HCT116 (cell line): ENCODE data around the gene CCNL2. TPM values are rescaled to one million over a fixed set of nuclear protein-coding genes. Genes with fewer than 3 reads are reported as not detected.

Experiments
- ATAC-seq: fragments of 200-7000 bp; cut with Tn5 transposase; 2 replicates; pipeline ENCODE4 v1.9.1; 2020; ENCODE audit warnings: mild to moderate bottlenecking, moderate library complexity
- BruUV-seq: library from RNA; stranded (reverse); fragments of 400-500 nt; replicated peaks from 2 replicates; lab custom pipeline; 2021; lab: Mats Ljungman, UMichigan
- CTCF ChIA-PET: fragments of 300-600 bp; sonication (Branson Sonifier 250); formaldehyde crosslinking; loops from one replicate; lab custom pipeline; 2021; ENCODE audit warnings: antibody characterized with exemption; lab: Charles Lee
- POLR2A ChIA-PET: fragments of 300-600, 350-600 bp; sonication (Branson Sonifier 250); formaldehyde crosslinking; loops from one replicate; lab custom pipeline; 2021; ENCODE audit warnings: antibody characterized with exemption; lab: Charles Lee
- RAD21 ChIA-PET, 2 experiments: fragments of 300-600 bp; sonication (Branson Sonifier 250); formaldehyde crosslinking; loops; one replicate each; lab custom pipeline; 2023; ENCODE audit warnings: low total read pairs in 2 of 2; ENCODE audit not compliant: uncharacterized antibody in 2 of 2, unreplicated experiment in 2 of 2, low non-redundant PET in 1 of 2; lab: Charles Lee
- DNase-seq: peaks from one replicate; pipeline ENCODE4 v3.0.0-alpha.2; 2010; ENCODE audit warnings: low read depth, low spot score
- H2AFZ ChIP-seq: fragments of 200-600 bp; shearing (Covaris generic), sonication (generic); 2 replicates; pipeline ENCODE4 v1.6.1; 2017; ENCODE audit warnings: low read depth, mixed run types, mixed read lengths, antibody characterized with exemption, low read length; ENCODE audit not compliant: poor library complexity, severe bottlenecking
- H3K27ac ChIP-seq: 2 replicates; pipeline ENCODE4 v1.5.1; 2012; ENCODE audit warnings: low read depth, low read length
- H3K27me3 ChIP-seq: fragments of 200-600 bp; sonication (generic); 2 replicates; pipeline ENCODE4 v1.6.1; 2016; ENCODE audit warnings: mixed run types, low read length, mixed read lengths; ENCODE audit not compliant: insufficient read depth
- H3K36me3 ChIP-seq, 2 experiments: fragments of 200-500 bp in 1 of 2; fragments of 200-600 bp in 1 of 2; sonication (Bioruptor generic) in 1 of 2; sonication (generic) in 1 of 2; 2 replicates each; pipeline versions ENCODE4 v1.5.1 to v1.6.1; 2014 to 2016; ENCODE audit warnings: low read length in 2 of 2, inconsistent platforms in 1 of 2, mixed read lengths in 1 of 2, mixed run types in 1 of 2; ENCODE audit not compliant: insufficient read depth in 2 of 2, control insufficient read depth in 1 of 2
- H3K4me1 ChIP-seq, 2 experiments: fragments of 200-600 bp in 1 of 2; sonication (generic) in 1 of 2; 2 replicates each; pipeline versions ENCODE4 v1.5.1 to v1.6.1; 2012 to 2017; ENCODE audit warnings: low read length in 2 of 2, inconsistent platforms in 1 of 2, mild to moderate bottlenecking in 1 of 2, mixed read lengths in 1 of 2, mixed run types in 1 of 2, moderate library complexity in 1 of 2; ENCODE audit not compliant: insufficient read depth in 2 of 2, control insufficient read depth in 1 of 2
- H3K4me2 ChIP-seq: fragments of 200-600 bp; sonication (generic); 2 replicates; pipeline ENCODE4 v1.6.1; 2017; ENCODE audit warnings: mixed run types, low read length, mixed read lengths
- H3K4me3 ChIP-seq, 2 experiments: fragments of 200-600 bp in 1 of 2; sonication (generic) in 1 of 2; replicated peaks in 1 of 2; 2 replicates each; pipeline ENCODE4 v1.5.1; 2011 to 2016; ENCODE audit warnings: low read length in 2 of 2, control low read depth in 1 of 2, low read depth in 1 of 2, mild to moderate bottlenecking in 1 of 2, mixed read lengths in 1 of 2, mixed run types in 1 of 2
- H3K79me2 ChIP-seq: fragments of 200-600 bp; sonication (generic); 2 replicates; pipeline ENCODE4 v1.6.1; 2017; ENCODE audit warnings: mild to moderate bottlenecking, mixed run types, low read length, moderate library complexity, mixed read lengths; ENCODE audit not compliant: insufficient read depth
- H3K9ac ChIP-seq: fragments of 200-600 bp; sonication (generic); 2 replicates; pipeline ENCODE4 v1.6.1; 2016; ENCODE audit warnings: low read length, mixed read lengths
- H3K9me2 ChIP-seq: fragments of 200-600 bp; sonication (generic), shearing (Covaris generic); 2 replicates; pipeline ENCODE4 v1.6.1; 2017; ENCODE audit warnings: mixed run types, mild to moderate bottlenecking, moderate library complexity; ENCODE audit not compliant: insufficient read depth
- H3K9me3 ChIP-seq, 2 experiments: fragments of 200-500 bp in 1 of 2; fragments of 200-600 bp in 1 of 2; sonication (Bioruptor generic) in 1 of 2; sonication (generic) in 1 of 2; 2 replicates each; pipeline ENCODE4 v1.6.1; 2014 to 2017; ENCODE audit warnings: low read length in 2 of 2, mixed read lengths in 2 of 2, inconsistent platforms in 1 of 2, low read depth in 1 of 2, mild to moderate bottlenecking in 1 of 2, mixed run types in 1 of 2, moderate library complexity in 1 of 2; ENCODE audit not compliant: control insufficient read depth in 1 of 2, insufficient read depth in 1 of 2
- H4K20me1 ChIP-seq: fragments of 200-600 bp; sonication (generic), shearing (Covaris generic); 2 replicates; pipeline ENCODE4 v1.6.1; 2017; ENCODE audit warnings: mixed run types, mild to moderate bottlenecking, moderate library complexity; ENCODE audit not compliant: insufficient read depth
- CBX3 ChIP-seq: IDR thresholded peaks from 2 replicates; pipeline ENCODE4 v1.6.1; 2012; ENCODE audit warnings: low read depth
- CEBPB ChIP-seq: IDR thresholded peaks from 2 replicates; pipeline ENCODE4 v1.6.1; 2012; ENCODE audit warnings: low read depth
- CTCF ChIP-seq, 3 experiments: fragments of 200-600 bp in 1 of 3; sonication (generic) in 1 of 3; IDR thresholded peaks in 2 of 3; conservative IDR thresholded peaks in 1 of 3; 2 replicates each; pipeline ENCODE4 v1.5.1; 2012 to 2017; ENCODE audit warnings: low read depth in 2 of 3, low read length in 2 of 3, antibody characterized with exemption in 1 of 3, borderline replicate concordance in 1 of 3, control low read depth in 1 of 3, mild to moderate bottlenecking in 1 of 3, mixed read lengths in 1 of 3, mixed run types in 1 of 3, moderate library complexity in 1 of 3; ENCODE audit not compliant: insufficient read depth in 1 of 3
- EGR1 ChIP-seq: IDR thresholded peaks from 2 replicates; pipeline ENCODE4 v1.6.1; 2012; ENCODE audit warnings: low read depth
- ELF1 ChIP-seq: IDR thresholded peaks from 2 replicates; pipeline ENCODE4 v1.6.1; 2012; ENCODE audit warnings: low read depth, borderline replicate concordance
- EZH2 ChIP-seq: fragments of 200-600 bp; sonication (generic); IDR thresholded peaks from 2 replicates; pipeline ENCODE4 v1.6.1; 2017; ENCODE audit warnings: antibody characterized with exemption, mixed run types
- EZH2phosphoT487 ChIP-seq: fragments of 200-600 bp; IDR thresholded peaks from 2 replicates; pipeline ENCODE4 v1.6.1; 2018; ENCODE audit warnings: antibody characterized with exemption, borderline replicate concordance
- FOSL1 ChIP-seq: IDR thresholded peaks from 2 replicates; pipeline ENCODE4 v1.6.1; 2012; ENCODE audit warnings: low read depth
- JUND ChIP-seq: IDR thresholded peaks from 2 replicates; pipeline ENCODE4 v1.6.1; 2012
- MAX ChIP-seq: IDR thresholded peaks from 2 replicates; pipeline ENCODE4 v1.6.1; 2012
- POLR2AphosphoS5 ChIP-seq: IDR thresholded peaks from 2 replicates; pipeline ENCODE4 v1.6.1; 2011; ENCODE audit warnings: mild to moderate bottlenecking, low read depth, low read length, moderate library complexity
- REST ChIP-seq: IDR thresholded peaks from 2 replicates; pipeline ENCODE4 v1.6.1; 2012; ENCODE audit warnings: low read depth
- SIN3A ChIP-seq: IDR thresholded peaks from 2 replicates; pipeline ENCODE4 v1.6.1; 2012; ENCODE audit warnings: low read depth
- SP1 ChIP-seq: IDR thresholded peaks from 2 replicates; pipeline ENCODE4 v1.6.1; 2012; ENCODE audit warnings: low read depth
- SRF ChIP-seq: IDR thresholded peaks from 2 replicates; pipeline ENCODE4 v1.6.1; 2012; ENCODE audit warnings: low read depth
- TCF7L2 ChIP-seq: IDR thresholded peaks from 2 replicates; pipeline ENCODE4 v1.7.0; 2011; ENCODE audit warnings: borderline replicate concordance, inconsistent platforms; ENCODE audit not compliant: insufficient read depth, insufficient read length; ENCODE audit errors: extremely low read depth
- YY1 ChIP-seq: IDR thresholded peaks from 2 replicates; pipeline ENCODE4 v1.6.1; 2011; ENCODE audit warnings: low read length, low read depth, moderate library complexity, mild to moderate bottlenecking; ENCODE audit not compliant: insufficient replicate concordance; ENCODE audit errors: extremely low read depth
- ZBTB33 ChIP-seq: IDR thresholded peaks from 2 replicates; pipeline ENCODE4 v1.6.1; 2011; ENCODE audit warnings: mild to moderate bottlenecking, low read length, moderate library complexity; ENCODE audit not compliant: insufficient replicate concordance; ENCODE audit errors: extremely low read depth
- ZFX ChIP-seq: fragments of 450-650 bp; IDR thresholded peaks from 2 replicates; pipeline ENCODE4 v1.6.1; 2017
- ZNF274 ChIP-seq: fragments of 200-500 bp; sonication (Bioruptor generic); IDR thresholded peaks from 2 replicates; pipeline ENCODE4 v1.6.1; 2014; ENCODE audit warnings: mild to moderate bottlenecking, low read depth, low read length, inconsistent platforms
- intact Hi-C: fragments of 100-400 bp; cut with micrococcal nuclease; formaldehyde crosslinking; loops from 2 replicates; pipeline ENCODE4 v1.10.0; 2022
- total RNA-seq: library from RNA; stranded (reverse); gene quantifications from one replicate; pipeline ENCODE4 v1.2.1, GENCODE V29; 2021; ENCODE audit not compliant: unreplicated experiment

The CCNL2 gene
- total RNA-seq, 1 experiment from 2014 or later, result 173 TPM

GRCh38 chr1:1438531-1439381 lies 39.6 kb upstream of the CCNL2 start:
- H2AFZ ChIP-seq, result no peak overlapping the region
- BruUV-seq, result no TSS peak
- H3K4me1 ChIP-seq, result peaks cover 27 to 44% of the 10 kb centered on the region in 2 experiments
- ChIA-PET POLR2A (no interaction called here), CTCF (no interaction called here), RAD21 (no interaction called here)
- H3K79me2 ChIP-seq, result peaks cover 33% of the 10 kb centered on the region; the same call in 1 of the 2 replicates
- no peak overlapping the region for H3K4me2 ChIP-seq
- no peak overlapping the region for H3K27ac ChIP-seq
- no peaks in the 10 kb centered on the region for H3K9me2 ChIP-seq
- H4K20me1 ChIP-seq, result no peaks in the 10 kb centered on the region
- DNase-seq, result no peak
- no peak overlapping the region for H3K9ac ChIP-seq
- H3K27me3 ChIP-seq, result no peaks in the 10 kb centered on the region
- H3K36me3 ChIP-seq, result no peaks in the 10 kb centered on the region
- no peak for ATAC-seq
- intact Hi-C loops, result no loop called here
- no peak overlapping the region for H3K4me3 ChIP-seq
- H3K9me3 ChIP-seq, result no peaks in the 10 kb centered on the region
- TF ChIP-seq REST (no peak), ZFX (no peak), CEBPB (no peak), ZBTB33 (no peak), JUND (no peak), ELF1 (no peak), CBX3 (no peak), YY1 (no peak), POLR2AphosphoS5 (no peak), MAX (no peak), TCF7L2 (no peak), SP1 (no peak), EZH2phosphoT487 (no peak), CTCF (IDR thresholded peaks at IDR 0.05 in 2 of 3, conservative IDR thresholded peaks at IDR 0.05 in 1 of 3; ENCODE audit: borderline replicate concordance in 1 of 3, insufficient read depth in 1 of 3, low read depth in 2 of 3, low read length in 2 of 3) (no peak), FOSL1 (no peak), SIN3A (no peak), EZH2 (no peak), EGR1 (no peak), SRF (no peak), ZNF274 (no peak)
